ENCODE measurements around the gene EPHB3.

The EPHB3 gene

DNA sequence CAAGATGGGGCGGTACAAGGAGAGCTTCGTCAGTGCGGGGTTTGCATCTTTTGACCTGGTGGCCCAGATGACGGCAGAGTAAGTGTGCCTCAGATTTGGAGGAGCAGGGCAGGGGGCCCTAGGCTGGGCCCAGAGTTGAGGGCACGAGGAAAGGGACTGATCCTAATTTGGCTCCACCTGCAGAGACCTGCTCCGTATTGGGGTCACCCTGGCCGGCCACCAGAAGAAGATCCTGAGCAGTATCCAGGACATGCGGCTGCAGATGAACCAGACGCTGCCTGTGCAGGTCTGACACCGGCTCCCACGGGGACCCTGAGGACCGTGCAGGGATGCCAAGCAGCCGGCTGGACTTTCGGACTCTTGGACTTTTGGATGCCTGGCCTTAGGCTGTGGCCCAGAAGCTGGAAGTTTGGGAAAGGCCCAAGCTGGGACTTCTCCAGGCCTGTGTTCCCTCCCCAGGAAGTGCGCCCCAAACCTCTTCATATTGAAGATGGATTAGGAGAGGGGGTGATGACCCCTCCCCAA is 19.8 kb downstream of the EPHB3 start:
- DNase-seq (ENCODE audit: low read depth): no peak

DNA sequence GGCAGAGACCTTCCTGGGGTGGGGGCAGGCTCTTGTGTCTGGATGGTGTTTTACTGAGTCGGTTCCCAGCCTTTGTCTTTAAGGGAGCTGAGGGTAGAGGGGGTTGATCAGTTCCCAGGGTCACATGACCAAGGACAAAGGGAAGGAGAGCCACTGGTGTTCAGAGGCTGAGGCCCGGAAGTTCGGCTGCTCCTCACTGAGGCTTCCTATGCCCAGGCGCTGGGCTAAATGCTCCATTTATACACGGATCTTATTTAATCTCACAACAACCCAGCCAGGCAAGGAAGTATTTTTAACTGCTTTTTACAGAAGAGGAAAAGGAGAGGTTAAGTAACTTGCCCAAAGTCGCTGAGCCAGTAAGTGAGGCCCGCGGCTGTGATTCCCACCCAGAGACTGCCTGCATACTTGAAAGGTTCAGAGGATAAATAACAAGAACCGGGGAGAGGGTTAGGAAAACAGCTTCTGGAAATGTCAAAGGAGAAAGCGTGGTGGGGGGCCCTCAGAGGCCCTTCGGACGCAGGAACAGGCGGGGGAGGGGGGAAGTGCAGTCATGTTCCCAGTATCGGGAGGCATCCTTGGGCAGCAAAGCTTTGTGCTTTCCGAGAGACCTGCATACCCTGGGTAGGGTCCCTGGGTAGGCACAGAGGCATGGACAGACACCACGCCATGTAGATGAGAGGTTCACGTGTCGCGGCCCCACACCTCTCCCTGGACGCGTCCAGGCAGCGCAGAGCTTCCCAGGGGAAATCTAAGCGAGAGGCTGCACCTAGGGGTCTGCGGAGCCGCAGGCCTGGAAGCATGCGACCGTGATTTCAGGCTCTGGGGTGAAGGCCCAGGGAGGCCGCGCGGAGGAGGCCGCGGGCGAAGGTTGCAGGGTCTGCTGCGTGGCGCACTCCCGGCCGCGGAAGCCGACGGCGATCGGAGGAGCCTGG is 21.3 kb downstream of the EPHB3 start:
- no peak for DNase-seq (ENCODE audit: low read depth)

GRCh38 chr3:184583578-184584451 is 22.2 kb downstream of the EPHB3 start:
- DNase-seq (ENCODE audit: low read depth): no peak

- no peak for DNase-seq (ENCODE audit: low read depth)
Measured at GRCh38 chr3:184584464-184584891, 22.9 kb downstream of the EPHB3 start.

DNA sequence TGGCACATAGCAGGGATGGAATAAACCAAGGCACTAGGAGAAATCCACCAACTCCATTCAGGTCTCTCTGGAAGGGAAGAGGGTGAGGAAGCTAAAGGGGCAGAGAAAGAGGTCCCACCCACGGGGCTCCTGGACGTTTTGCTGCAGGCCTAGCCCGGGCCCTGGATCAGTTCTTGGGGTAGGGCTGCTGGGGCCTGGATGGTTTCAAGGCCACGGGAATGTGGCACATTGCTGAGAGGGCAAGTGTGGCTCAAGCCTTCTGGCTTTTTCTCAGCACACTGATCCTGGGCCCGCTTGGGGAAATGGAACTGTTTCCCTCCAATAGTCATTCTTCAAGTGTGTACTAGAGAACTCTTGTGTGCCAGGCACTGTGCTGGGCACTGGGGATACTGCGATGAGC is 24.0 kb downstream of the EPHB3 start:
- DNase-seq (ENCODE audit: low read depth): no peak

- DNase-seq (ENCODE audit: low read depth): no peak
Measured at GRCh38 chr3:184586851-184587250, 25.3 kb downstream of the EPHB3 start.

GRCh38 chr3:184588776-184589175 is 27.2 kb downstream of the EPHB3 start:
- no peak for DNase-seq (ENCODE audit: low read depth)

GRCh38 chr3:184590795-184591194 is 29.2 kb downstream of the EPHB3 start:
- DNase-seq (ENCODE audit: low read depth): no peak

GRCh38 chr3:184591789-184592188 is 30.2 kb downstream of the EPHB3 start:
- no peak for DNase-seq (ENCODE audit: low read depth)

GRCh38 chr3:184592371-184593219 is 31.0 kb downstream of the EPHB3 start:
- peak; percentile 51 for DNase-seq (ENCODE audit: low read depth)

DNA sequence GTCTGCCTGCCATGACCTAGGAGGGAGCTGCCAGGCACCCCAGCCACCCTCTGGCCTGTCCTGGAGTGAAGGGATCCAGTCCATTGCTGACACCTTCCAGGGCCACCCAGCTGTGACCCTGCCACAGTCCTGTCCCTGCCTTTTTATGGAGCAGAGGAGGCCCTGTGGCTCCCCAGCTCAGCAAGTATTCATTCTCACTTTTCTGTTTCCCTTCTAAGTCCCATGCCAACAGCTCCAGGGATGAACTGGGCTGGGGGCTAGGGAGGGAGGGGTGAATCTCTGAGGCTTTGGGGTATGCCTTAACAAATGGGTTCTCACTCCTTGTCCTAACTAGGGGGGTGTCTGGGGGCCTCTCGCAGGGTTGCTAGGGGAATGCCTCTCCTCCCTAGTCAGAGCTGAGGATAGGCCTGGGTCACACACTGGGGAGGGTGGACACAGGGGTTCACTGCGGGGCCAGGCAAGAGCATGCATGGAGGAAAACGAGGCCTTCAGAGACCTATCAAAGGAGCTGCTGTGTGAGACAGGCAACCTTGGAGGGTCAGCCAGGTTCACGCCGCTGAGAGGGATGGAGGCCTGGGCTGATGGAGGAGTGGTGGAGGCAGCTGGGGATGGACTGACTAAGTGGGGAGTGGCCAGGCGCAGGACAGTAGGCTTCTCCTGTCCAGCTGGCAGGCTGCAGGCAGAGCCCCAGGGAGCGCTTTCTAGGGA is 31.8 kb downstream of the EPHB3 start:
- no peak for DNase-seq (ENCODE audit: low read depth)

- no peak for DNase-seq (ENCODE audit: low read depth)
Measured at GRCh38 chr3:184593928-184594303, 32.3 kb downstream of the EPHB3 start.

DNA sequence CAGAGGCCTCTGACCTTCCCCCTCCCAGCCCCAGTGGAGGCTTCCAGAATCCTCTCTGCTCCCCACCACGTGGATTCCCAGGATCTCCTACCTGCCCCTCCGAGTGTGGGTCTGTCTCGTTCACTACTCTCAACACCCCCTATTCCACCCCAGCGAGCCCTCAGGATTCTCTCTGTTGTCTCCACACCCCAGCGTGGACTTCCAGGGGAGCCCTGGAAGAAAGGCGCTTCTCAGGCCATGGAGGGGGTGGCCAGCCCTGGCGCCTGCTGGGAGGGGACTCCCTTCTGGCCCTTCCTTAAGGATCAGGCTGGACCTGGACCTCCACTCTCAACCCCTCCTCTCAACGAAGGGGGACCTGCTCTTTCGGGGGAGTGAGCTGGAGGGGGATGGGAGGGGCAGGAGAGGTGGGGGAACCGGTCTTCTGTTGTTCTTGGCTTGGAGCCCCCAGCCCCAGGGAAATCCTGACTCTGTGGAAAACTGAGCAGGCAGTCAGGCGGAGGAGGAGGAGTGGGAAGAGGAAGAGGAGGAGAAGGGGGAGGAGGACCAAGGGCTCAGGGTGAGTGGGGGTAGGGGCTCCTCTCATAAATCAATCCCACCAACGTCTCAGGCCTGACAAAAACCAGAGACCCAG is 32.9 kb downstream of the EPHB3 start:
- no peak for DNase-seq (ENCODE audit: low read depth)

GRCh38 chr3:184595726-184596125 is 34.1 kb downstream of the EPHB3 start:
- no peak for DNase-seq (ENCODE audit: low read depth)

DNA sequence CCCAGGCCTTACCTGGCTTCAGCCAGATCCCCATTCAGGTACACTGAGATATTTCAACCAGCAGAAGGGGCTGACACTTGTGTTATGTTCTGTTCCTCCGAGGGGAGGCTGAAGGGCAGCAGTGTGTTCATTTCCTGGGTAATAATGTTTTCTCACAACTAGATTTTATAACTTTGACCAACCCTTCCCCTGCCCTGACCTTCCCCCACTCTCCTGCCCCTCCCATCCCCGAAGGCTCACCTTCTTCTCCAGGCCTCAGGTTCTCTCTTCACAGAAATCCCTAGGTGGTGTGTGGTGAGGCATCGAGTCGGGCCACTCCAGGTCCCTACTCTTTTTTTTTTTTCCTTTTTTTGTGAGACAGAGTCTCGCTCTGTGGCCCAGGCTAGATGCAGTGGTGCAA is 34.6 kb downstream of the EPHB3 start:
- DNase-seq (ENCODE audit: low read depth): no peak

- no peak for DNase-seq (ENCODE audit: low read depth)
Measured at GRCh38 chr3:184596886-184597575, 35.4 kb downstream of the EPHB3 start.

DNA sequence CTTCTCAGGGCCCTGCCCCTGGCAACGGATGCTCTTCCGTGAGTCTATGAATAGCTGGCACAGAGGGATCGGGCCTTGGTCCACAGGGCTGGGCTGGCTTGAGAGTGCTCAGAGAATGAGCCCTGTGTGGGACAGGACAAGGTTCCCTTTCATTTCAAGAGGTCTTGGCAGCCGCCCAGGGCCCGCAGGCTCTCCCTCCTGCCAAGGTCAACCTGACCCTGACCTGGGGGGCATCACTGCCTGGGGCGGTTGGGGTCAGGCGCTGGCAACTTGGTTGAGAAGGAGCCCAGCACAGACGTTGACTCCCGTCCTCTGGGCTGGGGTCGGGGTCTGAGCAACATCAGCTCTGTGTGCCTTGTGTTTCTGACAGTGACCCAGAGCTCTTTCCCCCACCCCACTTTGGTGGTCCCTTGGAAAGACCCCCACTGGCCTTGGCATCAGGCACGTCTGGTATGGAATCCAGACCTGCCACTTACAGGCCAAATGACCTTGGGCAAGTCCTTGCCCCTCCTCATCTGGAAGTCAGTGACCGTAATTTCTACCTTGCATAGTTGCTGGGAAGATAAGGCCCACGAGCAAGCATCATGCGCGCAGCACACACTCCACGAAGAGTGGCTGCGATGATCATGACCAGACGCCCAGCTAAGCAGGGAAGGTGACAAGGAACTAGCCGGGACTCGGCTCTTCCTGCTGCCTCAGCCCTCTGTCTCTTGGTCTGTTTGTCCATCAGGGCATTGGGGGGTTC is 36.4 kb downstream of the EPHB3 start:
- no peak for DNase-seq (ENCODE audit: low read depth)

DNA sequence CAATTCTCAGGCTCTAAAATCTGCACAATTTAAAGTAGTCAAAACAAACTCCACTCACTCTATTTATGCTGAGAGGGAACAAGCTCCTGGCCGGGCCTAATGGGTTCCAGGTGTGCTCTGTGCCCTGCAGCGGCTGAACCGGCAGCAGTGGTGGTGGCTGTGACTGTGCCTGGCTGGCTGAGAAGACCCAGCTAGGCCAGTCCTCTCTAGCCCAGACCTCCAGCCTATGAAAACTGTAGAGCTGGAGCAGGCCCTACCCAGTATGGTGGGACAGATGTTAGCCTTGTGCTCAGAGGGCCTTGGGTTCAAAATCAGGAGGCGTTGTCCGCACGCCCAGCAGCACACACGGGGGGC is 37.0 kb downstream of the EPHB3 start:
- DNase-seq (ENCODE audit: low read depth): no peak

DNA sequence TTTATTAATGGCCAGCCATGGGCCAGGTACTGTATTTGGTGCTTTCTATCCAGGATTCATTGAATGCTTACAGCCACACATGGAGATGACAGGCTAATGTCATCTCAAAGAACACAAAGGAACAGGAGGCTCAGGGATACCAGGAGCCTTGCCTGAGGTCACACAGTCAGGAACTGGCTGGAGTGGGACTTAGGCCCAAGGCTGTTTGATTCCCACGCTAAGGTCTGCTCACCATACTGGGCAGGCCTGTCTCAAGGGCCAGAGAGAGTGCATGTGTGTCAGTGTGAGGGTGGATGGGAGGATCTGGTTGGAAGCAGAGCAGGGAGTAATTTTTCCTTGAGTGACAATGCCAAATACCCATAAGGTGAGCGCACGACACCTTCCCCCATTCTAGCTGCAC is 37.6 kb downstream of the EPHB3 start:
- no peak for DNase-seq (ENCODE audit: low read depth)

Measured in fibroblast of the conjunctiva (primary cell).